Osteoblast (primary cell): ENCODE measurements around the gene GPR61. TPM values are rescaled to one million over a fixed set of nuclear protein-coding genes. Genes with fewer than 3 reads are reported as not detected.
A peak's percentile ranks its signal among the peaks of the same experiment; 100 is the strongest.

ENCODE experiments used
- DNase-seq: peaks from one replicate; pipeline ENCODE4 v3.0.0; 2011; ENCODE audit warnings: low spot score, mixed read lengths; ENCODE audit not compliant: insufficient read length; ENCODE audit errors: missing footprints
- H2AFZ ChIP-seq: 2 replicates; pipeline ENCODE4 v1.6.0; 2011; ENCODE audit warnings: mild to moderate bottlenecking, low read length
- H3K27ac ChIP-seq: 2 replicates; pipeline ENCODE4 v1.5.1; 2011; ENCODE audit warnings: mild to moderate bottlenecking, low read depth, low read length, moderate library complexity
- H3K27me3 ChIP-seq: 2 replicates; pipeline ENCODE4 v1.6.0; 2012; ENCODE audit warnings: mild to moderate bottlenecking, control low read depth, inconsistent platforms, low read length, moderate library complexity; ENCODE audit not compliant: insufficient read depth
- H3K36me3 ChIP-seq: 2 replicates; pipeline ENCODE4 v1.5.1; 2011; ENCODE audit warnings: mild to moderate bottlenecking, low read length, control low read depth, moderate library complexity; ENCODE audit not compliant: insufficient read depth
- H3K4me1 ChIP-seq: 2 replicates; pipeline ENCODE4 v1.5.1; 2011; ENCODE audit warnings: mild to moderate bottlenecking, low read length, control low read depth, moderate library complexity; ENCODE audit not compliant: insufficient read depth
- H3K4me2 ChIP-seq: 2 replicates; pipeline ENCODE4 v1.6.0; 2011; ENCODE audit warnings: mild to moderate bottlenecking, low read length; ENCODE audit not compliant: insufficient read depth
- H3K4me3 ChIP-seq: fragments of 200-600 bp; sonication (generic); 3 replicates; pipeline ENCODE4 v1.5.1; 2012; ENCODE audit warnings: mild to moderate bottlenecking, low read length, inconsistent platforms; ENCODE audit not compliant: insufficient read depth
- H3K79me2 ChIP-seq: 2 replicates; pipeline ENCODE4 v1.6.0; 2012; ENCODE audit warnings: mild to moderate bottlenecking, low read length, control low read depth, inconsistent platforms; ENCODE audit not compliant: insufficient read depth
- H3K9me3 ChIP-seq: 2 replicates; pipeline ENCODE4 v1.5.1; 2011; ENCODE audit warnings: low read depth, low read length, control low read depth
- H4K20me1 ChIP-seq: 2 replicates; pipeline ENCODE4 v1.6.0; 2012; ENCODE audit warnings: mild to moderate bottlenecking, low read length, control low read depth; ENCODE audit not compliant: insufficient read depth
- CTCF ChIP-seq: IDR thresholded peaks from 2 replicates; pipeline ENCODE4 v1.5.1; 2011; ENCODE audit warnings: mild to moderate bottlenecking, low read depth, low read length, moderate library complexity; ENCODE audit errors: extremely low read depth
- total RNA-seq: library from RNA; depleted of rRNA; stranded (reverse); fragments of >200 nt; gene quantifications from 2 replicates; pipeline ENCODE4 v1.2.3, GENCODE V29; 2012

Gene GPR61
- total RNA-seq, 1 donor: not detected

- Histone ChIP-seq H3K79me2 (peaks cover 99% of the 10 kb centered on the region), H4K20me1 (peaks cover 54% of the 10 kb centered on the region), H3K9me3 (no peaks in the 10 kb centered on the region), H3K36me3 (no peaks in the 10 kb centered on the region), H3K4me2 (no peak overlapping the region), H3K27ac (peak overlapping the region; percentile 62), H3K4me1 (peaks cover 9% of the 10 kb centered on the region), H3K27me3 (no peaks in the 10 kb centered on the region), H2AFZ (no peak overlapping the region), H3K4me3 (no peak overlapping the region)
- no peak for TF ChIP-seq CTCF
- no peak for DNase-seq
Observed at GRCh38 chr1:109569323-109569722, 29.7 kb downstream of the GPR61 start.

GRCh38 chr1:109570414-109570813, 30.7 kb downstream of the GPR61 start:
- Histone ChIP-seq H3K4me2 (peak overlapping the region; percentile 17), H3K27ac (peak overlapping the region; percentile 62), H3K27me3 (no peaks in the 10 kb centered on the region), H3K79me2 (peaks cover 98% of the 10 kb centered on the region), H3K36me3 (no peaks in the 10 kb centered on the region), H4K20me1 (peaks cover 45% of the 10 kb centered on the region), H2AFZ (no peak overlapping the region), H3K9me3 (no peaks in the 10 kb centered on the region), H3K4me1 (peaks cover 9% of the 10 kb centered on the region), H3K4me3 (no peak overlapping the region)
- DNase-seq: no peak
- TF ChIP-seq CTCF: no peak

- Histone ChIP-seq H3K36me3 (peaks cover 13% of the 10 kb centered on the region), H3K4me1 (peaks cover 18% of the 10 kb centered on the region), H3K27me3 (no peaks in the 10 kb centered on the region), H3K79me2 (peaks cover 76% of the 10 kb centered on the region), H3K4me3 (no peak overlapping the region), H3K27ac (no peak overlapping the region), H2AFZ (no peak overlapping the region), H3K9me3 (no peaks in the 10 kb centered on the region), H4K20me1 (peaks cover 29% of the 10 kb centered on the region), H3K4me2 (no peak overlapping the region)
- no peak for DNase-seq
- TF ChIP-seq CTCF: no peak
Observed at GRCh38 chr1:109573785-109574184, 34.1 kb downstream of the GPR61 start.

GRCh38 chr1:109578947-109579443, 39.3 kb downstream of the GPR61 start:
- TF ChIP-seq CTCF: no peak
- Histone ChIP-seq H3K4me2 (peak overlapping the region; percentile 2), H3K27ac (peak overlapping the region; percentile 68), H3K27me3 (no peaks in the 10 kb centered on the region), H3K79me2 (peaks cover 58% of the 10 kb centered on the region), H3K4me3 (no peak overlapping the region), H4K20me1 (peaks cover 6% of the 10 kb centered on the region), H3K9me3 (no peaks in the 10 kb centered on the region), H3K36me3 (peaks cover 44% of the 10 kb centered on the region), H2AFZ (no peak overlapping the region), H3K4me1 (peaks cover 18% of the 10 kb centered on the region)
- peak; percentile 66 for DNase-seq
